Posterior vena cava (tissue), 2 donors: ENCODE results near the gene DCAF8. TPM values are rescaled to one million over a fixed set of nuclear protein-coding genes. Genes with fewer than 3 reads are reported as not detected.
A peak's percentile ranks its signal among the peaks of the same experiment; 100 is the strongest.

Source experiments
- DNase-seq: peaks from one replicate; pipeline ENCODE4 v3.0.0-alpha.2; 2020; ENCODE audit warnings: low spot score
- intact Hi-C, 2 donors: fragments of 100-400 bp; cut with DNase I; formaldehyde crosslinking; loops; one replicate each; pipeline versions ENCODE4 v1.14.1 to v1.14.2; 2022 to 2023
- total RNA-seq, 2 donors: library from RNA; stranded (reverse); fragmentation: NEBNext Ultra II Directional; extraction: Animal tissue kit (Norgen Biotek cat#: 25700); gene quantifications; one replicate each; pipeline ENCODE4 v1.2.1, GENCODE V29; 2021
- donor health status: DM: yes; HTN: yes; CAD: no.
- donor health status: DM: yes; HTN: yes; CAD: no.

DCAF8 gene
- total RNA-seq, 2 donors from 2014 or later, result 95.3 to 95.5 TPM

- DNase-seq, result no peak
- intact Hi-C loops, result no loop called here
These were observed 24.8 kb downstream of the DCAF8 start for GRCh38 chr1:160237558-160237957.

GRCh38 chr1:160236806-160237205 is 25.5 kb downstream of the DCAF8 start:
- no peak for DNase-seq
- intact Hi-C loops, result no loop called here

GRCh38 chr1:160232911-160233310 is 29.4 kb downstream of the DCAF8 start:
- intact Hi-C loops, result no loop called here
- DNase-seq, result no peak

GRCh38 chr1:160228431-160228830 is 33.9 kb downstream of the DCAF8 start:
- no peak for DNase-seq
- intact Hi-C loops, result no loop called here

GRCh38 chr1:160227561-160227960 is 34.8 kb downstream of the DCAF8 start:
- intact Hi-C loops, result no loop called here
- DNase-seq, result no peak

GRCh38 chr1:160227034-160227433 is 35.3 kb downstream of the DCAF8 start:
- no peak for DNase-seq
- intact Hi-C loops, result no loop called here

- intact Hi-C loops, result no loop called here
- DNase-seq, result no peak
These were observed 35.7 kb downstream of the DCAF8 start for GRCh38 chr1:160226623-160227022.

GRCh38 chr1:160225345-160225744 is 37.0 kb downstream of the DCAF8 start:
- intact Hi-C loops, result no loop called here
- DNase-seq, result no peak

- no peak for DNase-seq
- intact Hi-C loops, result no loop called here
These were observed 37.7 kb downstream of the DCAF8 start for GRCh38 chr1:160224606-160225005.

GRCh38 chr1:160222546-160222945 is 39.8 kb downstream of the DCAF8 start:
- DNase-seq, result no peak
- intact Hi-C loops, result no loop called here

- DNase-seq, result no peak
- intact Hi-C loops, result loop anchor here in 1 of 2 donors (2.0 kb wide), 1 partner anchor 28 kb away; no protein-coding TSS in a partner anchor
These were observed 41.3 kb downstream of the DCAF8 start for GRCh38 chr1:160221089-160221488.

- intact Hi-C loops, result loop anchor here in 1 of 2 donors (2.0 kb wide), 1 partner anchor 28 kb away; no protein-coding TSS in a partner anchor
- no peak for DNase-seq
These were observed 42.0 kb downstream of the DCAF8 start for GRCh38 chr1:160220301-160220700.

GRCh38 chr1:160219062-160219929 is 43.1 kb downstream of the DCAF8 start:
- intact Hi-C loops, result no loop called here
- DNase-seq, result no peak

GRCh38 chr1:160217481-160218051 is 44.8 kb downstream of the DCAF8 start:
- DNase-seq, result peak; percentile 79
- intact Hi-C loops, result no loop called here

GRCh38 chr1:160216301-160216700 is 46.0 kb downstream of the DCAF8 start:
- no peak for DNase-seq
- intact Hi-C loops, result no loop called here

GRCh38 chr1:160214481-160215140 is 47.7 kb downstream of the DCAF8 start:
- intact Hi-C loops, result no loop called here
- no peak for DNase-seq

GRCh38 chr1:160211046-160211790 is 51.1 kb downstream of the DCAF8 start:
- intact Hi-C loops, result no loop called here

GRCh38 chr1:160210561-160210960 is 51.8 kb downstream of the DCAF8 start:
- intact Hi-C loops, result no loop called here
- no peak for DNase-seq

More at GRCh38 chr1:160211046-160211790, 51.1 kb downstream of the DCAF8 start:
- no peak for DNase-seq

GRCh38 chr1:160209321-160210046 is 52.9 kb downstream of the DCAF8 start:
- intact Hi-C loops, result no loop called here
- no peak for DNase-seq
